Liver (tissue), 9 donors: Measurements from ENCODE around the gene PTTG2. TPM values are rescaled to one million over a fixed set of nuclear protein-coding genes. Genes with fewer than 3 reads are reported as not detected.
A peak's percentile ranks its signal among the peaks of the same experiment; 100 is the strongest.

Experiments used
- DNase-seq: peaks from one replicate; pipeline ENCODE4 v3.0.0-alpha.2; 2017; ENCODE audit warnings: low spot score
- H3K27ac ChIP-seq, 2 donors: one replicate each; pipeline ENCODE4 v1.7.0; 2013; ENCODE audit warnings: inconsistent platforms in 2 of 2, low read length in 2 of 2, control low read depth in 1 of 2, low read depth in 1 of 2, mild to moderate bottlenecking in 1 of 2
- H3K27me3 ChIP-seq, 4 donors: one replicate each; pipeline versions ENCODE4 v1.6.1 to v1.7.0; 2013; ENCODE audit warnings: low read length in 3 of 4, inconsistent platforms in 1 of 4, mild to moderate bottlenecking in 1 of 4, moderate library complexity in 1 of 4; ENCODE audit not compliant: control insufficient read depth in 4 of 4, insufficient read depth in 4 of 4
- H3K36me3 ChIP-seq, 4 donors: one replicate each; pipeline versions ENCODE4 v1.6.1 to v1.7.0; 2013; ENCODE audit warnings: low read length in 3 of 4, mild to moderate bottlenecking in 3 of 4, low read depth in 1 of 4, moderate library complexity in 1 of 4; ENCODE audit not compliant: control insufficient read depth in 4 of 4, insufficient read depth in 3 of 4
- H3K4me1 ChIP-seq, 4 donors: one replicate each; pipeline versions ENCODE4 v1.6.1 to v1.7.0; 2013; ENCODE audit warnings: low read length in 3 of 4, mild to moderate bottlenecking in 3 of 4, moderate library complexity in 1 of 4; ENCODE audit not compliant: control insufficient read depth in 4 of 4, insufficient read depth in 4 of 4
- H3K4me3 ChIP-seq, 3 donors: one replicate each; pipeline versions ENCODE4 v1.6.1 to v1.7.0; 2013; ENCODE audit warnings: low read length in 3 of 3, control low read depth in 1 of 3, low read depth in 1 of 3, mild to moderate bottlenecking in 1 of 3
- H3K9ac ChIP-seq, 2 donors: one replicate each; pipeline ENCODE4 v1.7.0; 2013; ENCODE audit warnings: low read length in 2 of 2, mild to moderate bottlenecking in 2 of 2, moderate library complexity in 2 of 2, control low read depth in 1 of 2, low read depth in 1 of 2
- H3K9me3 ChIP-seq, 4 donors: one replicate each; pipeline versions ENCODE4 v1.6.1 to v1.7.0; 2013; ENCODE audit warnings: low read length in 3 of 4; ENCODE audit not compliant: control insufficient read depth in 4 of 4
- FOXA2 ChIP-seq: IDR thresholded peaks from 2 replicates; pipeline ENCODE4 v1.6.1; 2016; ENCODE audit warnings: antibody characterized with exemption
- GABPA ChIP-seq, 2 donors: IDR thresholded peaks in 1 of 2; conservative IDR thresholded peaks in 1 of 2; 2 replicates each; pipeline ENCODE4 v1.6.1; 2016; ENCODE audit warnings: antibody characterized with exemption in 2 of 2, mild to moderate bottlenecking in 1 of 2, moderate library complexity in 1 of 2
- HNF4G ChIP-seq: IDR thresholded peaks from 2 replicates; pipeline ENCODE4 v1.6.1; 2016; ENCODE audit warnings: antibody characterized with exemption
- REST ChIP-seq: IDR thresholded peaks from 2 replicates; pipeline ENCODE4 v1.6.1; 2016; ENCODE audit warnings: antibody characterized with exemption, mild to moderate bottlenecking
- RXRA ChIP-seq, 2 donors: IDR thresholded peaks; 2 replicates each; pipeline ENCODE4 v1.6.1; 2017 to 2018; ENCODE audit warnings: antibody characterized with exemption in 2 of 2, mild to moderate bottlenecking in 1 of 2
- SP1 ChIP-seq: IDR thresholded peaks from 2 replicates; pipeline ENCODE4 v1.6.1; 2018; ENCODE audit warnings: antibody characterized with exemption, mild to moderate bottlenecking
- ZBTB33 ChIP-seq: IDR thresholded peaks from 2 replicates; pipeline ENCODE4 v1.6.1; 2016; ENCODE audit warnings: antibody characterized with exemption
- WGBS: extraction: QIAGEN DNeasy Blood & Tissue Kit; methylation state at CpG from one replicate; pipeline ENCODE4 v1.1.7; 2013; 5-methylcytosine and 5-hydroxymethylcytosine counted together
- polyA plus RNA-seq, 2 donors: library from polyadenylated mRNA; stranded (reverse) in 1 of 2; unstranded in 1 of 2; fragments of 200-250 nt in 1 of 2; fragments of >200 nt in 1 of 2; fragmentation: Nextera tagmentation in 1 of 2; extraction: Ambion mirVana in 1 of 2; gene quantifications; one replicate each; pipeline versions ENCODE4 v1.2.1 to v1.2.3, GENCODE V29; 2013 to 2015
- total RNA-seq, 2 donors: library from RNA; depleted of rRNA; stranded (reverse); fragments of >200 nt; gene quantifications; one replicate each; pipeline ENCODE4 v1.2.3, GENCODE V29; 2014
- TF ChIP-seq, protein P1 (sequence below): IDR thresholded peaks from 2 replicates; pipeline ENCODE4 v1.6.1; 2016; ENCODE audit warnings: antibody characterized with exemption
- donor health status: healthy.
- donor health status: healthy.
- donor health status: healthy.
- donor health status: healthy.
- donor health status: healthy.

PTTG2 gene
- total and polyA plus RNA-seq, 4 donors, result 0.24 to 0.92 TPM; not detected in 2

DNA sequence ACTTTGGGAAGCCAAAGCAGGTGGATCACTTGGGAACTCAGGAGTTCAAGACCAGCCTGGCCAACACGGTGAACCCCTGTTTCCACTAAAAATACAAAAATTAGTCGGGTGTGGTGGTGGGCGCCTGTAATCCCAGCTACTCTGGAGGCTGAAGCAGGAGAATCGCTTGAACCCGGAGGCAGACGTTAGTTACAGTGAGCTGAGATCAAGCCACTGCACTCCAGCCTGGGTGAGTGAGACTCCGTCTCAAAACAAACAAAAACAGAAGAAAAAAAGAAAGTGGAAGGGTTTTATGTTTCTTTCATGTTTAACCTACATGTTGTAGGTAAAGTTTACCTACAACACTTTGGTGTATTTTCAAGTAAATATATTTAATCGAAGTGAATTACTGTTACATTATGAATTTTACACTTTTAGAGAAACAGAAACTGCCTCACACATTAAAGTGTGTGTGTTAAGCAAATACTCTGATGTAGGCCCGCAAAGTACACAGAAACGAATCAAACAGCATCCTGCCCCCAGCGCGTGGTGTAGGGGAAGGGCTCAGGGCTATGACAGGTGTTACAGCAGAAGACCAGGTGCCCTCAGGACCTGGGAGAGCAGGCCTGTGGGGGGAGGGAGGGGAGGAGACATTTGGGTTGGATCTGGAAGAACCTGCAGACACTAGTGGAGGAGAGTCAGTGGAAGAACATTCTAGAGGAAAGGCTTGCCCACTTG lies 39.0 kb downstream of the PTTG2 start:
- no peaks in the 10 kb centered on the region for H3K9me3 ChIP-seq
- peaks cover 0 to 4% (median 0%) of the 10 kb centered on the region in 4 donors for H3K36me3 ChIP-seq
- 51% methylated on average over 12 of the region's 12 CpGs for WGBS
- no peaks in the 10 kb centered on the region for H3K27me3 ChIP-seq
- H3K4me1 ChIP-seq, result peaks cover 0 to 9% (median 2%) of the 10 kb centered on the region in 4 donors
- no peak overlapping the region for H3K27ac ChIP-seq
- no peak for DNase-seq
- TF ChIP-seq, protein P1, sequence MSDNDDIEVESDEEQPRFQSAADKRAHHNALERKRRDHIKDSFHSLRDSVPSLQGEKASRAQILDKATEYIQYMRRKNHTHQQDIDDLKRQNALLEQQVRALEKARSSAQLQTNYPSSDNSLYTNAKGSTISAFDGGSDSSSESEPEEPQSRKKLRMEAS, result peak; percentile 23
- TF ChIP-seq REST, result peak; percentile 64
- no peak for TF ChIP-seq HNF4G
- TF ChIP-seq RXRA (IDR thresholded peaks at IDR 0.05), result no peak
- peak; percentile 48 for TF ChIP-seq FOXA2
- H3K9ac ChIP-seq, result no peak overlapping the region
- H3K4me3 ChIP-seq, result peak overlapping the region in 1 of 3 donors; percentile 13

DNA sequence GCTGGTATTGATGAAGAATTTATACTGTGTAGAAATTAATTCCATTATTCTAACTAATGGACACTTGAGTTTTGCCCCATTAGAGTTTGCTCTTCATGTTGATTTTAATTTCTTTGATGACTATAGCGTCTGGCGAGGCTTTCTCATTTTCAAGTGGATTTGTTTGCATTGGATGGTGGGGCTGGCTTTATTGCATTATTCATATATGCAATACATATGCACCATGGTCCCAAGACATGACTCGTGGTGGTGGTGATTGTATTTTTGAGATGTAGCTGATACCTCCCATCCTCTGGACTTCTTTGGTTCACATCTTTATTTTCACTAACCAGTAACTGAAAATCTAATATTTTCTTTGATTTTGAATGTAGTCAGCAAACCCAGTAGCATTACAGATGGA lies 39.8 kb downstream of the PTTG2 start:
- Histone ChIP-seq H3K36me3 (peaks cover 0 to 4% (median 0%) of the 10 kb centered on the region in 4 donors), H3K9me3 (no peaks in the 10 kb centered on the region)

More for the DNA sequence above, 39.8 kb downstream of the PTTG2 start:
- WGBS, result 92% methylated on average over 3 of the region's 3 CpGs
- Histone ChIP-seq H3K4me3 (no peak overlapping the region), H3K4me1 (peaks cover 0 to 3% (median under 1%) of the 10 kb centered on the region in 4 donors), H3K9ac (no peak overlapping the region), H3K27me3 (no peaks in the 10 kb centered on the region), H3K27ac (no peak overlapping the region)
- DNase-seq, result no peak
- TF ChIP-seq GABPA (IDR thresholded peaks at IDR 0.05 in 1 of 2, conservative IDR thresholded peaks at IDR 0.05 in 1 of 2) (no peak), SP1 (no peak), ZBTB33 (no peak)
- TF ChIP-seq, protein P1, result no peak
